Trophoblast cell (in vitro differentiated cells and primary cell): Measurements from ENCODE around the gene BPGM.
A peak's percentile ranks its signal among the peaks of the same experiment; 100 is the strongest.

Experiments used
- DNase-seq, 2 donors: peaks; one replicate each; pipeline ENCODE4 v3.0.0-alpha.2; 2016
- H2AFZ ChIP-seq: 2 replicates; pipeline ENCODE4 v1.6.1; 2013; ENCODE audit warnings: low read length, moderate library complexity, mild to moderate bottlenecking; ENCODE audit not compliant: insufficient read depth, poor library complexity
- H2AK5ac ChIP-seq: 2 replicates; pipeline ENCODE4 v1.6.1; 2013; ENCODE audit warnings: mild to moderate bottlenecking, low read length
- H2BK120ac ChIP-seq: 2 replicates; pipeline ENCODE4 v1.6.1; 2013; ENCODE audit warnings: low read length, mild to moderate bottlenecking, moderate library complexity; ENCODE audit not compliant: insufficient read depth, poor library complexity
- H2BK12ac ChIP-seq: 2 replicates; pipeline ENCODE4 v1.6.1; 2013; ENCODE audit warnings: mild to moderate bottlenecking, low read length, moderate library complexity
- H2BK5ac ChIP-seq: 2 replicates; pipeline ENCODE4 v1.6.1; 2013; ENCODE audit warnings: low read length, low read depth, moderate library complexity, mild to moderate bottlenecking; ENCODE audit not compliant: poor library complexity
- H3K14ac ChIP-seq: 2 replicates; pipeline ENCODE4 v1.6.1; 2013; ENCODE audit warnings: mild to moderate bottlenecking, low read length
- H3K18ac ChIP-seq: 2 replicates; pipeline ENCODE4 v1.6.1; 2013; ENCODE audit warnings: mild to moderate bottlenecking, low read length
- H3K23ac ChIP-seq: 2 replicates; pipeline ENCODE4 v1.6.1; 2013; ENCODE audit warnings: low read length
- H3K27ac ChIP-seq: 2 replicates; pipeline ENCODE4 v1.5.1; 2013; ENCODE audit warnings: low read depth, mild to moderate bottlenecking, inconsistent platforms, low read length, moderate library complexity
- H3K27me3 ChIP-seq: 2 replicates; pipeline ENCODE4 v1.6.1; 2013; ENCODE audit warnings: inconsistent platforms, mild to moderate bottlenecking, low read length, moderate library complexity; ENCODE audit not compliant: insufficient read depth
- H3K36me3 ChIP-seq, 2 experiments: 1 replicate in 1 of 2; 2 replicates in 1 of 2; pipeline ENCODE4 v1.6.1; 2013; ENCODE audit warnings: low read length in 2 of 2, mild to moderate bottlenecking in 2 of 2, moderate library complexity in 1 of 2; ENCODE audit not compliant: insufficient read depth in 2 of 2, control insufficient read depth in 1 of 2
- H3K4ac ChIP-seq: 2 replicates; pipeline ENCODE4 v1.6.1; 2013; ENCODE audit warnings: low read depth, mild to moderate bottlenecking, low read length, moderate library complexity
- H3K4me1 ChIP-seq, 2 experiments: 1 replicate in 1 of 2; 2 replicates in 1 of 2; pipeline ENCODE4 v1.6.1; 2013; ENCODE audit warnings: low read length in 2 of 2, mild to moderate bottlenecking in 2 of 2, moderate library complexity in 1 of 2; ENCODE audit not compliant: insufficient read depth in 2 of 2, control insufficient read depth in 1 of 2
- H3K4me2 ChIP-seq: 2 replicates; pipeline ENCODE4 v1.6.1; 2013; ENCODE audit warnings: inconsistent platforms, mild to moderate bottlenecking, low read length, moderate library complexity
- H3K4me3 ChIP-seq: 2 replicates; pipeline ENCODE4 v1.5.1; 2013; ENCODE audit warnings: mild to moderate bottlenecking, low read depth, low read length, inconsistent platforms
- H3K79me1 ChIP-seq: one replicate; pipeline ENCODE4 v1.6.1; 2013; ENCODE audit warnings: low read length
- H3K79me2 ChIP-seq: 2 replicates; pipeline ENCODE4 v1.6.1; 2013; ENCODE audit warnings: low read length, mild to moderate bottlenecking; ENCODE audit not compliant: control insufficient read depth, insufficient read depth, poor library complexity
- H3K9ac ChIP-seq: 2 replicates; pipeline ENCODE4 v1.6.1; 2013; ENCODE audit warnings: mild to moderate bottlenecking, low read length
- H3K9me3 ChIP-seq: 2 replicates; pipeline ENCODE4 v1.6.1; 2013; ENCODE audit warnings: low read depth, mild to moderate bottlenecking, control low read depth, inconsistent platforms, low read length; ENCODE audit not compliant: insufficient read depth
- H4K12ac ChIP-seq: 2 replicates; pipeline ENCODE4 v1.6.1; 2013; ENCODE audit warnings: low read depth, mild to moderate bottlenecking, low read length, moderate library complexity
- H4K8ac ChIP-seq: 2 replicates; pipeline ENCODE4 v1.6.1; 2013; ENCODE audit warnings: low read depth, mild to moderate bottlenecking, low read length, moderate library complexity
- H4K91ac ChIP-seq: one replicate; pipeline ENCODE4 v1.6.1; 2013; ENCODE audit warnings: low read depth, mild to moderate bottlenecking, low read length, moderate library complexity
- WGBS: extraction: QIAGEN DNeasy Blood & Tissue Kit; methylation state at CpG from one replicate; pipeline ENCODE4 v1.1.7; 2013; ENCODE audit warnings: missing lambda C conversion rate; ENCODE audit not compliant: insufficient read length, insufficient coverage; ENCODE audit errors: extremely low coverage; 5-methylcytosine and 5-hydroxymethylcytosine counted together

BPGM gene

GRCh38 chr7:134660242-134660785, 13.7 kb downstream of the BPGM start:
- DNase-seq, result peak; percentile 22 to 26
- no peak overlapping the region for H3K4ac ChIP-seq
- H3K9me3 ChIP-seq, result no peaks in the 10 kb centered on the region
- H4K12ac ChIP-seq, result no peak overlapping the region
- H3K18ac ChIP-seq, result no peak overlapping the region
- no peak overlapping the region for H4K8ac ChIP-seq
- H2AFZ ChIP-seq, result no peak overlapping the region
- no peak overlapping the region for H3K14ac ChIP-seq
- no peak overlapping the region for H2BK5ac ChIP-seq
- H3K79me2 ChIP-seq, result no peaks in the 10 kb centered on the region
- no peaks in the 10 kb centered on the region for H3K27me3 ChIP-seq
- no peak overlapping the region for H2BK12ac ChIP-seq
- H3K23ac ChIP-seq, result no peak overlapping the region
- no peak overlapping the region for H3K9ac ChIP-seq
- no peak overlapping the region for H3K4me2 ChIP-seq
- H3K4me1 ChIP-seq, result peaks cover 4 to 8% of the 10 kb centered on the region in 2 experiments
- no CpG with 5 or more reads among the region's 7 CpGs for WGBS
- no peak overlapping the region for H4K91ac ChIP-seq
- H2BK120ac ChIP-seq, result no peak overlapping the region
- no peaks in the 10 kb centered on the region for H3K79me1 ChIP-seq
- H3K36me3 ChIP-seq, result peaks cover 0 to 1% of the 10 kb centered on the region in 2 experiments
- no peak overlapping the region for H2AK5ac ChIP-seq
- no peak overlapping the region for H3K4me3 ChIP-seq
- H3K27ac ChIP-seq, result no peak overlapping the region

DNA sequence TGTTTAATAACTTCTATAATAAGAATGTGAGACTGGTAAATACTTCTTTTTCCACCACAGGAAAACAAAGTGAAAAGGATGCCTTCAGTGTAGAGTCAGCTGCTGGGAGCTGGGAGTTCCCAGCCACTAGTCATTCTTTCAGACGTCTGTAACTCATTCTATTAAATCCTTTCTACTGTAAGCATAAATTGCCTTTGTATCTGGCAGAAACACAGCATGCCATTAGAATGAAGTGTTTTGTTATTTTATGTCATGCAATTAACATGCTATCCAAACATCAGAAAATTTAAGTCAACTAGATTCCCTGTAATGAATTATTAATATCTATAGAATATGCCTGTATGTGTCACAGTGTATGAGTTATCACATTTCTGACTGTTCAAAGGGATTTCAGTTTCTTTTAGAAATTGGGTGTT, 14.3 kb downstream of the BPGM start:
- WGBS, result no CpG with 5 or more reads among the region's 1 CpG
- no peak overlapping the region for H3K4me3 ChIP-seq

GRCh38 chr7:134662166-134662870, 15.7 kb downstream of the BPGM start:
- Histone ChIP-seq H3K36me3 (peaks cover 0 to 1% of the 10 kb centered on the region in 2 experiments), H4K8ac (no peak overlapping the region), H3K79me1 (no peaks in the 10 kb centered on the region), H3K9ac (no peak overlapping the region), H3K23ac (no peak overlapping the region), H2BK12ac (no peak overlapping the region), H3K27me3 (no peaks in the 10 kb centered on the region), H2BK120ac (no peak overlapping the region), H3K18ac (no peak overlapping the region), H4K91ac (no peak overlapping the region), H3K79me2 (no peaks in the 10 kb centered on the region), H2AFZ (no peak overlapping the region), H3K9me3 (no peaks in the 10 kb centered on the region), H3K4me3 (no peak overlapping the region), H2BK5ac (no peak overlapping the region), H3K4me2 (no peak overlapping the region), H3K27ac (no peak overlapping the region), H4K12ac (no peak overlapping the region), H2AK5ac (no peak overlapping the region), H3K4ac (no peak overlapping the region), H3K4me1 (peaks cover 4 to 8% of the 10 kb centered on the region in 2 experiments), H3K14ac (no peak overlapping the region)
- no CpG with 5 or more reads among the region's 5 CpGs for WGBS
- DNase-seq, result no peak

More for the DNA sequence above, 14.3 kb downstream of the BPGM start:
- H3K18ac ChIP-seq, result no peak overlapping the region
- no peak overlapping the region for H3K4me2 ChIP-seq
- no peak overlapping the region for H3K23ac ChIP-seq
- H2BK5ac ChIP-seq, result no peak overlapping the region
- peak; percentile 55 to 66 for DNase-seq
- no peak overlapping the region for H3K9ac ChIP-seq
- no peak overlapping the region for H2BK12ac ChIP-seq
- H2BK120ac ChIP-seq, result no peak overlapping the region
- no peak overlapping the region for H4K8ac ChIP-seq
- H3K27ac ChIP-seq, result no peak overlapping the region
- no peak overlapping the region for H3K4ac ChIP-seq
- no peak overlapping the region for H2AFZ ChIP-seq
- no peak overlapping the region for H4K12ac ChIP-seq
- H2AK5ac ChIP-seq, result no peak overlapping the region
- H3K79me2 ChIP-seq, result no peaks in the 10 kb centered on the region
- H3K9me3 ChIP-seq, result no peaks in the 10 kb centered on the region
- H4K91ac ChIP-seq, result no peak overlapping the region
- H3K27me3 ChIP-seq, result no peaks in the 10 kb centered on the region
- no peak overlapping the region for H3K14ac ChIP-seq
- peaks cover 0 to 1% of the 10 kb centered on the region in 2 experiments for H3K36me3 ChIP-seq
- H3K4me1 ChIP-seq, result peaks cover 4 to 8% of the 10 kb centered on the region in 2 experiments
- H3K79me1 ChIP-seq, result no peaks in the 10 kb centered on the region

DNA sequence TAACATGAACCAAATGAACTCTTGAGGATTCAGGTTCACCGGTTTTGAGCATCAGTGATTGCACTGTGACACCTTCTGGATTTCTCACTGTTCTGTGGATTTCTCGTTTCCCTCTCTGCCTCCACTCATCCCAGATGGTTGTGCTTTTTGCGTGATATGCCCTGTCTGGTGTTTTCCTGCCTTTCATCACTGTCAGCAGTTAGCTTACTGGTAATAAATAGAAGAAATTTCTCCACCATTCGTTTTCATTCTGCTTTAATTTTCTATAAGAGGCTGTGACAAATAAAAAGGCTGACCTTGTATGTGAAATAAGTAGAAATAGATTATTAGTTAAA, 16.2 kb downstream of the BPGM start:
- Histone ChIP-seq H4K12ac (no peak overlapping the region), H2AK5ac (no peak overlapping the region), H3K9me3 (no peaks in the 10 kb centered on the region), H3K79me1 (no peaks in the 10 kb centered on the region), H2BK5ac (no peak overlapping the region), H3K4me2 (no peak overlapping the region), H3K18ac (no peak overlapping the region), H2AFZ (no peak overlapping the region), H2BK120ac (no peak overlapping the region), H3K27ac (no peak overlapping the region), H4K91ac (no peak overlapping the region), H3K4ac (no peak overlapping the region), H3K36me3 (peaks cover 0 to 1% of the 10 kb centered on the region in 2 experiments), H2BK12ac (no peak overlapping the region), H3K4me3 (no peak overlapping the region), H3K14ac (no peak overlapping the region), H4K8ac (no peak overlapping the region), H3K79me2 (no peaks in the 10 kb centered on the region), H3K23ac (no peak overlapping the region), H3K9ac (no peak overlapping the region), H3K4me1 (peaks cover 4% of the 10 kb centered on the region in 2 experiments), H3K27me3 (no peaks in the 10 kb centered on the region)
- no CpG with 5 or more reads among the region's 4 CpGs for WGBS
- DNase-seq, result no peak
